PC-9 (cell line): ENCODE measurements around the gene MRPL52.

Experiments
- EZH2 ChIP-seq: fragments of 200-600 bp; sonication (generic); IDR thresholded peaks from 2 replicates; pipeline ENCODE4 v1.8.0; 2017; ENCODE audit warnings: antibody characterized with exemption, low read depth
- TF ChIP-seq, protein P1 (sequence below): fragments of 200-600 bp; sonication (generic); conservative IDR thresholded peaks from 2 replicates; pipeline ENCODE4 v1.6.1; 2017; ENCODE audit warnings: mixed run types, antibody characterized with exemption, mild to moderate bottlenecking, moderate library complexity

DNA sequence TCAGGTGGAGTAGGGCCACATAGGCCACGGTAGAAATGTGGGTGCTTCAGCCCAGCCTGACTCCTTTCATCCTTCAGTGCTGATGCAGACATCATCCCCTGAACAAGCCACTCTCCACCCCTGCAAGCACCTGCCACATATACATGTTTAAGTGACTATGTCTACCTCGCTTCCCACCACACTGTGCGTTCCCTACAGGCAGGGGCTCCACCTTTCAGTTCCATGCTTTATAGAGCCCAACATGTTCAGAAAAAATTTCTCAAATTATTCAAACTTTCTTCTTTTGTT lies 26.1 kb upstream of the MRPL52 start:
- TF ChIP-seq, protein P1, sequence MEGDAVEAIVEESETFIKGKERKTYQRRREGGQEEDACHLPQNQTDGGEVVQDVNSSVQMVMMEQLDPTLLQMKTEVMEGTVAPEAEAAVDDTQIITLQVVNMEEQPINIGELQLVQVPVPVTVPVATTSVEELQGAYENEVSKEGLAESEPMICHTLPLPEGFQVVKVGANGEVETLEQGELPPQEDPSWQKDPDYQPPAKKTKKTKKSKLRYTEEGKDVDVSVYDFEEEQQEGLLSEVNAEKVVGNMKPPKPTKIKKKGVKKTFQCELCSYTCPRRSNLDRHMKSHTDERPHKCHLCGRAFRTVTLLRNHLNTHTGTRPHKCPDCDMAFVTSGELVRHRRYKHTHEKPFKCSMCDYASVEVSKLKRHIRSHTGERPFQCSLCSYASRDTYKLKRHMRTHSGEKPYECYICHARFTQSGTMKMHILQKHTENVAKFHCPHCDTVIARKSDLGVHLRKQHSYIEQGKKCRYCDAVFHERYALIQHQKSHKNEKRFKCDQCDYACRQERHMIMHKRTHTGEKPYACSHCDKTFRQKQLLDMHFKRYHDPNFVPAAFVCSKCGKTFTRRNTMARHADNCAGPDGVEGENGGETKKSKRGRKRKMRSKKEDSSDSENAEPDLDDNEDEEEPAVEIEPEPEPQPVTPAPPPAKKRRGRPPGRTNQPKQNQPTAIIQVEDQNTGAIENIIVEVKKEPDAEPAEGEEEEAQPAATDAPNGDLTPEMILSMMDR: no peak
- no peak for TF ChIP-seq EZH2
